ENCODE data around the gene NUDT2. TPM values are rescaled to one million over a fixed set of nuclear protein-coding genes. Genes with fewer than 3 reads are reported as not detected.

NUDT2 gene
- total and polyA plus RNA-seq, 9 donors = 14.8 to 61.4 (median 25.0) TPM

- no peak for TF ChIP-seq CTCF (IDR thresholded peaks at IDR 0.05)
- TF ChIP-seq POLR2A (IDR thresholded peaks at IDR 0.05) = no peak
- no peak for TF ChIP-seq EP300 (IDR thresholded peaks at IDR 0.05)
- no peak for DNase-seq
- intact Hi-C loops (cut with DNase I) = loop anchor here (2.0 to 10.0 kb wide), 3 partner anchors 45 to 272 kb away; partner anchors contain the start of gene MYORG (in 1 of the 4)
- Histone ChIP-seq H3K4me3 (no peak overlapping the region), H3K27ac (no peak overlapping the region), H3K36me3 (no peaks in the 10 kb centered on the region), H3K27me3 (no peaks in the 10 kb centered on the region), H3K9me3 (no peaks in the 10 kb centered on the region), H3K4me1 (ENCODE audit: insufficient read depth) (no peaks in the 10 kb centered on the region)
- WGBS, 3 donors = 38 to 39% (median 39%) methylated on average over 7 of the region's 7 CpGs
Measured at GRCh38 chr9:34332076-34332964, 3.0 kb downstream of the NUDT2 start.

GRCh38 chr9:34333836-34334235 is 4.5 kb downstream of the NUDT2 start:
- Histone ChIP-seq H3K4me3 (no peak overlapping the region), H3K9me3 (no peaks in the 10 kb centered on the region), H3K27me3 (no peaks in the 10 kb centered on the region), H3K4me1 (ENCODE audit: insufficient read depth) (no peaks in the 10 kb centered on the region), H3K36me3 (no peaks in the 10 kb centered on the region), H3K27ac (no peak overlapping the region)
- WGBS, 3 donors = 41 to 65% (median 52%) methylated on average over 3 of the region's 3 CpGs
- intact Hi-C loops (cut with DNase I) = loop anchor here (2.0 to 10.0 kb wide), 3 partner anchors 43 to 271 kb away; partner anchors contain the start of gene MYORG (in 1 of the 4)
- TF ChIP-seq EP300 (IDR thresholded peaks at IDR 0.05) (no peak), CTCF (IDR thresholded peaks at IDR 0.05) (no peak), POLR2A (IDR thresholded peaks at IDR 0.05) (no peak)
- DNase-seq = no peak

GRCh38 chr9:34334337-34334824 is 5.0 kb downstream of the NUDT2 start:
- no peak overlapping the region for H3K27ac ChIP-seq
- TF ChIP-seq POLR2A (IDR thresholded peaks at IDR 0.05) (no peak), EP300 (IDR thresholded peaks at IDR 0.05) (no peak), CTCF (IDR thresholded peaks at IDR 0.05) (no peak)
- H3K9me3 ChIP-seq = no peaks in the 10 kb centered on the region
- DNase-seq = no peak
- no peaks in the 10 kb centered on the region for H3K27me3 ChIP-seq
- intact Hi-C loops (cut with DNase I) = loop anchor here in 3 of 4 donors (5.0 to 10.0 kb wide), 2 partner anchors 43 to 270 kb away; partner anchors contain the start of gene MYORG (in 1 of the 3)
- H3K36me3 ChIP-seq = no peaks in the 10 kb centered on the region
- WGBS, 3 donors = 36 to 56% (median 50%) methylated on average over 1 of the region's 1 CpG
- no peaks in the 10 kb centered on the region for H3K4me1 ChIP-seq (ENCODE audit: insufficient read depth)
- no peak overlapping the region for H3K4me3 ChIP-seq

- WGBS, 3 donors = 74 to 80% (median 78%) methylated on average over 2 of the region's 2 CpGs
- no peak overlapping the region for H3K4me3 ChIP-seq
- TF ChIP-seq EP300 (IDR thresholded peaks at IDR 0.05) = no peak
- no peak for TF ChIP-seq CTCF (IDR thresholded peaks at IDR 0.05)
- TF ChIP-seq POLR2A (IDR thresholded peaks at IDR 0.05) = no peak
- H3K27me3 ChIP-seq = no peaks in the 10 kb centered on the region
- H3K9me3 ChIP-seq = no peaks in the 10 kb centered on the region
- no peak for DNase-seq
- H3K4me1 ChIP-seq (ENCODE audit: insufficient read depth) = no peaks in the 10 kb centered on the region
- intact Hi-C loops (cut with DNase I) = loop anchor here in 3 of 4 donors (5.0 to 10.0 kb wide), 2 partner anchors 42 to 270 kb away; partner anchors contain the start of gene MYORG (in 1 of the 3)
- no peak overlapping the region for H3K27ac ChIP-seq
- H3K36me3 ChIP-seq = no peaks in the 10 kb centered on the region
Measured at GRCh38 chr9:34334916-34335315, 5.5 kb downstream of the NUDT2 start.

Data from ovary (tissue), 9 donors.